ENCODE results near the gene CENPX.

Gene CENPX

GRCh38 chr17:82009413-82009812 lies 13.3 kb downstream of the CENPX start:
- no peak for DNase-seq

- DNase-seq, result no peak
Observed at GRCh38 chr17:82008941-82009405, 13.7 kb downstream of the CENPX start.

- no peak for DNase-seq
Observed at GRCh38 chr17:82008258-82008940, 14.3 kb downstream of the CENPX start.

GRCh38 chr17:82007495-82008257 lies 15.0 kb downstream of the CENPX start:
- no peak for DNase-seq

- no peak for DNase-seq
Observed at GRCh38 chr17:82007228-82007494, 15.5 kb downstream of the CENPX start.

GRCh38 chr17:82006468-82007227 lies 16.0 kb downstream of the CENPX start:
- DNase-seq, result no peak

- no peak for DNase-seq
Observed at GRCh38 chr17:82005701-82006348, 16.9 kb downstream of the CENPX start.

- DNase-seq, result no peak
Observed at GRCh38 chr17:82004517-82005455, 17.9 kb downstream of the CENPX start.

GRCh38 chr17:82003411-82004381 lies 19.0 kb downstream of the CENPX start:
- DNase-seq, result no peak

GRCh38 chr17:82001571-82002056 lies 21.1 kb downstream of the CENPX start:
- no peak for DNase-seq

- no peak for DNase-seq
Observed at GRCh38 chr17:82000803-82001570, 21.7 kb downstream of the CENPX start.

GRCh38 chr17:81999976-82000802 lies 22.5 kb downstream of the CENPX start:
- DNase-seq, result no peak

- no peak for DNase-seq
Observed at GRCh38 chr17:81999587-81999975, 23.1 kb downstream of the CENPX start.

GRCh38 chr17:81998691-81999438 lies 23.8 kb downstream of the CENPX start:
- DNase-seq, result no peak

- DNase-seq, result no peak
Observed at GRCh38 chr17:81998212-81998611, 24.5 kb downstream of the CENPX start.

- no peak for DNase-seq
Observed at GRCh38 chr17:81996757-81997441, 25.8 kb downstream of the CENPX start.

GRCh38 chr17:81996232-81996756 lies 26.4 kb downstream of the CENPX start:
- DNase-seq, result no peak

Measured in hematopoietic multipotent progenitor cell treated with erythropoietin and hydrocortisone succinate and interleukin-3 and kit ligand, for 6 days (in vitro differentiated cells).